NB4 (cell line): ENCODE data around the gene DAG1.

Experiments
- CTCF ChIP-seq: IDR thresholded peaks from one replicate; pipeline ENCODE4 v1.5.1; 2012; ENCODE audit warnings: low read depth, low read length
- MAX ChIP-seq: IDR thresholded peaks from 2 replicates; pipeline ENCODE4 v1.6.1; 2011; ENCODE audit warnings: low read depth, low read length
- MYC ChIP-seq: IDR thresholded peaks from 2 replicates; pipeline ENCODE4 v1.6.1; 2011; ENCODE audit warnings: low read depth, low read length
- POLR2A ChIP-seq: IDR thresholded peaks from 2 replicates; pipeline ENCODE4 v1.6.1; 2011; ENCODE audit warnings: mild to moderate bottlenecking; ENCODE audit not compliant: insufficient read length; ENCODE audit errors: extremely low read depth

GRCh38 chr3:49493901-49494300 lies 23.8 kb downstream of the DAG1 start:
- TF ChIP-seq CTCF (no peak), POLR2A (no peak), MAX (no peak), MYC (no peak)
